HepG2 (cell line): ENCODE results near the gene RAB43. TPM values are rescaled to one million over a fixed set of nuclear protein-coding genes. Genes with fewer than 3 reads are reported as not detected.
A peak's percentile ranks its signal among the peaks of the same experiment; 100 is the strongest.

ENCODE experiments used
- GPN1 ChIP-seq: sonication (generic); formaldehyde crosslinking; IDR thresholded peaks from 2 replicates; pipeline ENCODE4 v1.5.1; 2020; ENCODE audit warnings: missing genetic modification reagents, borderline replicate concordance
- HNF4A ChIP-seq: sonication (generic); formaldehyde crosslinking; IDR thresholded peaks from 2 replicates; pipeline ENCODE4 v1.4.0; 2020; ENCODE audit warnings: missing genetic modification reagents
- MBNL3 ChIP-seq: fragments of 250-450 bp; sonication (Bioruptor Pico); conservative IDR thresholded peaks from 2 replicates; pipeline ENCODE4 v1.8.0; 2022; ENCODE audit warnings: mild to moderate bottlenecking, inconsistent platforms
- MLLT10 ChIP-seq: sonication (generic); formaldehyde crosslinking; IDR thresholded peaks from 2 replicates; pipeline ENCODE4 v1.4.0; 2020; ENCODE audit warnings: missing genetic modification reagents
- MXI1 ChIP-seq: IDR thresholded peaks from 3 replicates; pipeline ENCODE4 v1.6.1; 2012; ENCODE audit warnings: low read depth, low read length, inconsistent platforms, borderline replicate concordance
- NR2F1 ChIP-seq, 2 experiments: fragments of 450-650 bp in 1 of 2; formaldehyde crosslinking in 1 of 2; IDR thresholded peaks; 2 replicates each; pipeline versions ENCODE4 v1.5.0 to v1.6.1; 2016 to 2020; ENCODE audit warnings: mild to moderate bottlenecking in 1 of 2, missing compliant biosample characterization in 1 of 2, missing genetic modification reagents in 1 of 2, moderate library complexity in 1 of 2
- PAX8 ChIP-seq: sonication (generic); formaldehyde crosslinking; IDR thresholded peaks from 2 replicates; pipeline ENCODE4 v1.8.0; 2022; ENCODE audit warnings: mild to moderate bottlenecking, missing genetic modification reagents, borderline replicate concordance
- PPARG ChIP-seq: conservative IDR thresholded peaks from 2 replicates; pipeline ENCODE4 v1.6.1; 2016; ENCODE audit warnings: missing biosample characterization, missing genetic modification reagents
- SNAPC2 ChIP-seq: sonication (generic); formaldehyde crosslinking; IDR thresholded peaks from 2 replicates; pipeline ENCODE4 v1.8.1; 2022; ENCODE audit warnings: mild to moderate bottlenecking, missing genetic modification reagents
- ZNF383 ChIP-seq: sonication (generic); formaldehyde crosslinking; IDR thresholded peaks from 2 replicates; pipeline ENCODE4 v1.4.0; 2020; ENCODE audit warnings: missing genetic modification reagents, mild to moderate bottlenecking, borderline replicate concordance
- polyA plus RNA-seq, 8 experiments: library from polyadenylated mRNA; depleted of rRNA in 3 of 8; stranded (reverse) in 7 of 8; unstranded in 1 of 8; fragments of >200 nt; fragmentation: Illumina TruSeq in 4 of 8; extraction: Trizol in 4 of 8; gene quantifications; 2 replicates each; pipeline versions ENCODE4 v1.2.1 to v1.2.3, GENCODE V29; 2011 to 2016; ENCODE audit warnings: low read depth in 4 of 8, missing spikeins in 1 of 8, mixed read lengths in 1 of 8; ENCODE audit not compliant: insufficient read depth in 1 of 8
- total RNA-seq, 5 experiments: library from RNA; depleted of rRNA; stranded (reverse); fragments of >200 nt; fragmentation: Illumina TruSeq; extraction: Trizol; gene quantifications; 2 replicates each; pipeline ENCODE4 v1.2.3, GENCODE V29; 2016; ENCODE audit warnings: low read depth in 1 of 5
- TF ChIP-seq, protein P1 (sequence below): sonication (generic); formaldehyde crosslinking; IDR thresholded peaks from 2 replicates; pipeline ENCODE4 v1.8.0; 2022; ENCODE audit warnings: missing genetic modification reagents, mild to moderate bottlenecking, moderate library complexity, borderline replicate concordance
- TF ChIP-seq, protein P2 (sequence below): sonication (generic); formaldehyde crosslinking; IDR thresholded peaks from 2 replicates; pipeline ENCODE4 v1.4.0; 2020; ENCODE audit warnings: missing genetic modification reagents, borderline replicate concordance
- TF ChIP-seq, protein P3 (sequence below): sonication (generic); formaldehyde crosslinking; IDR thresholded peaks from 2 replicates; pipeline ENCODE4 v1.5.1; 2020; ENCODE audit warnings: missing genetic modification reagents, mild to moderate bottlenecking, borderline replicate concordance
- TF ChIP-seq, protein P4 (sequence below): sonication (generic); formaldehyde crosslinking; IDR thresholded peaks from 2 replicates; pipeline ENCODE4 v1.8.0; 2022; ENCODE audit warnings: missing genetic modification reagents, mild to moderate bottlenecking, inconsistent platforms, borderline replicate concordance
- TF ChIP-seq, protein P5 (sequence below): sonication (generic); formaldehyde crosslinking; IDR thresholded peaks from 2 replicates; pipeline ENCODE4 v1.4.0; 2020; ENCODE audit warnings: mild to moderate bottlenecking, missing genetic modification reagents

The RAB43 gene
- total and polyA plus RNA-seq, 2 of the 13 experiments (the other 11 are each of a cell fraction or from before 2014, with no cell fraction given), result 11.8 to 18.4 TPM

DNA sequence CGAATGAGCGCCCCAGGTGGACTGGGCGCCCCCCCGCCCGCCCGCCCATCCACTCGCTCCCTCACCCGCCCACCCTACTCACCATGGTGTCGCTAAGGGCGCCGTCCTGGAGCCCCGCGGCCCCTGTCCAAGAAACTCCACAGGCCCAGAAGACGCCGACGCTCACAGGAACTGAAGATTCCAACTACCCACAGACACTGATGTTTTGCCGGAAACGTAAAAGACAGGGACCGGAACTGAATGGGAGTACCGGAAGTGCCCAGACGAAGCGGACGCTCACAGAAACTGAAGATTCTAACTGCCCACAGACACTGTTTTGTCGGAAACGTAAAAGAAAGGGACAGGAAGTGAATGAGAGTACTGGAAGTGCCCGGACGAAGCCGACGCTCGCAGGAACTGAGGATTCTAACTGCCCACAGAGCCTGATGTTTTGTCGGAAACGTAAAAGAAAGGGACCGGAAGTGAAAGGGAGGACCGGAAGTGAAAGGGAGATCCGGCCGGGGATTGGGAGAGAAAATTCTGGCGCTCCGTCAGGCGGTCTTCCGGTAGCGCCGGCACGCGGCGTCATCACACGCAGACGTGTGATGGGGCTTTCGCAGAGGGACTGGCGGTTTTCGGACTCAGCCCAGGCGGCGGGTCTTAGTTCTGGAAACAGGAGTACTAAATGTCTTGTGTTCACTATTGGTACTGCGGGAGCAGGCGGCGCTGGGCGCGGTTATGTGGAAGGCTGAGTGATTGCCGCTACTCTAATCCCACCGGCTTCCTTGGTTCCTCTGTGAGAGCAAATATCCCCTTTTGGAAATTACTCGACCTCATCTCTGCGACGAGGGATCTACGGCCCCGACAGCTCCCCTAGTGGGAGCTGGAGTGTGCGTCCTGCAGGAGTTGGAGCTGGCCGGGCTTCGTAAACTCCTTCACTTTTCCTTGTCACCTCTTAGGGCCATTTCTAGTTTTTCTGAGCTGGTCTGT lies 39.6 kb upstream of the RAB43 start, which contains the start of gene ISY1 (continued):
- TF ChIP-seq, protein P1, sequence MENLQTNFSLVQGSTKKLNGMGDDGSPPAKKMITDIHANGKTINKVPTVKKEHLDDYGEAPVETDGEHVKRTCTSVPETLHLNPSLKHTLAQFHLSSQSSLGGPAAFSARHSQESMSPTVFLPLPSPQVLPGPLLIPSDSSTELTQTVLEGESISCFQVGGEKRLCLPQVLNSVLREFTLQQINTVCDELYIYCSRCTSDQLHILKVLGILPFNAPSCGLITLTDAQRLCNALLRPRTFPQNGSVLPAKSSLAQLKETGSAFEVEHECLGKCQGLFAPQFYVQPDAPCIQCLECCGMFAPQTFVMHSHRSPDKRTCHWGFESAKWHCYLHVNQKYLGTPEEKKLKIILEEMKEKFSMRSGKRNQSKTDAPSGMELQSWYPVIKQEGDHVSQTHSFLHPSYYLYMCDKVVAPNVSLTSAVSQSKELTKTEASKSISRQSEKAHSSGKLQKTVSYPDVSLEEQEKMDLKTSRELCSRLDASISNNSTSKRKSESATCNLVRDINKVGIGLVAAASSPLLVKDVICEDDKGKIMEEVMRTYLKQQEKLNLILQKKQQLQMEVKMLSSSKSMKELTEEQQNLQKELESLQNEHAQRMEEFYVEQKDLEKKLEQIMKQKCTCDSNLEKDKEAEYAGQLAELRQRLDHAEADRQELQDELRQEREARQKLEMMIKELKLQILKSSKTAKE (CRISPR knock-in tag), result 0 out of 2 replicates have a peak, but pooled peaks have one; percentile 26
- no peak for TF ChIP-seq ZNF383
- TF ChIP-seq, protein P2, sequence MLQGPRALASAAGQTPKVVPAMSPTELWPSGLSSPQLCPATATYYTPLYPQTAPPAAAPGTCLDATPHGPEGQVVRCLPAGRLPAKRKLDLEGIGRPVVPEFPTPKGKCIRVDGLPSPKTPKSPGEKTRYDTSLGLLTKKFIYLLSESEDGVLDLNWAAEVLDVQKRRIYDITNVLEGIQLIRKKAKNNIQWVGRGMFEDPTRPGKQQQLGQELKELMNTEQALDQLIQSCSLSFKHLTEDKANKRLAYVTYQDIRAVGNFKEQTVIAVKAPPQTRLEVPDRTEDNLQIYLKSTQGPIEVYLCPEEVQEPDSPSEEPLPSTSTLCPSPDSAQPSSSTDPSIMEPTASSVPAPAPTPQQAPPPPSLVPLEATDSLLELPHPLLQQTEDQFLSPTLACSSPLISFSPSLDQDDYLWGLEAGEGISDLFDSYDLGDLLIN (CRISPR knock-in tag), result no peak
- no peak for TF ChIP-seq NR2F1 (CRISPR knock-in tag; IDR thresholded peaks at IDR 0.05)
- peak; percentile 18; the same call in 1 of the 2 replicates for TF ChIP-seq HNF4A (CRISPR knock-in tag)
- no peak; the same call in 1 of the 2 replicates for TF ChIP-seq PAX8 (CRISPR knock-in tag)
- peak; percentile 84; the same call in 1 of the 2 replicates for TF ChIP-seq SNAPC2 (CRISPR knock-in tag)
- TF ChIP-seq, protein P3, sequence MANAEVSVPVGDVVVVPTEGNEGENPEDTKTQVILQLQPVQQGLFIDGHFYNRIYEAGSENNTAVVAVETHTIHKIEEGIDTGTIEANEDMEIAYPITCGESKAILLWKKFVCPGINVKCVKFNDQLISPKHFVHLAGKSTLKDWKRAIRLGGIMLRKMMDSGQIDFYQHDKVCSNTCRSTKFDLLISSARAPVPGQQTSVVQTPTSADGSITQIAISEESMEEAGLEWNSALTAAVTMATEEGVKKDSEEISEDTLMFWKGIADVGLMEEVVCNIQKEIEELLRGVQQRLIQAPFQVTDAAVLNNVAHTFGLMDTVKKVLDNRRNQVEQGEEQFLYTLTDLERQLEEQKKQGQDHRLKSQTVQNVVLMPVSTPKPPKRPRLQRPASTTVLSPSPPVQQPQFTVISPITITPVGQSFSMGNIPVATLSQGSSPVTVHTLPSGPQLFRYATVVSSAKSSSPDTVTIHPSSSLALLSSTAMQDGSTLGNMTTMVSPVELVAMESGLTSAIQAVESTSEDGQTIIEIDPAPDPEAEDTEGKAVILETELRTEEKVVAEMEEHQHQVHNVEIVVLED (CRISPR knock-in tag), result peak; percentile 93
- TF ChIP-seq, protein P4, sequence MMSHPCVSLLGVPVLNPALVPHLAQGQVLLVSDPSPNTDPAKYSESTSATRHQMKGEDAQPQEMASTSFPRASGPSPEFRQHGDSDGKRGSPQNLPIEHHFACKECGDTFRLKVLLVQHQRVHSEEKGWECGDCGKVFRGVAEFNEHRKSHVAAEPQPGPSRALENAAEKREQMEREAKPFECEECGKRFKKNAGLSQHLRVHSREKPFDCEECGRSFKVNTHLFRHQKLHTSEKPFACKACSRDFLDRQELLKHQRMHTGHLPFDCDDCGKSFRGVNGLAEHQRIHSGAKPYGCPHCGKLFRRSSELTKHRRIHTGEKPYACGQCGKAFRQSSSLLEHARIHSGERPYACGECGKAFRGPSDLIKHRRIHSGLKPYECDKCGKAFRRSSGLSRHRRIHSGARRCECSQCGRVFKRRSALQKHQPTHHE (CRISPR knock-in tag), result peak; percentile 91; the same call in 1 of the 2 replicates
- TF ChIP-seq GPN1, result no peak
- peak; percentile 82; the same call in 1 of the 3 replicates for TF ChIP-seq MXI1
- no peak for TF ChIP-seq MLLT10
- TF ChIP-seq, protein P5, sequence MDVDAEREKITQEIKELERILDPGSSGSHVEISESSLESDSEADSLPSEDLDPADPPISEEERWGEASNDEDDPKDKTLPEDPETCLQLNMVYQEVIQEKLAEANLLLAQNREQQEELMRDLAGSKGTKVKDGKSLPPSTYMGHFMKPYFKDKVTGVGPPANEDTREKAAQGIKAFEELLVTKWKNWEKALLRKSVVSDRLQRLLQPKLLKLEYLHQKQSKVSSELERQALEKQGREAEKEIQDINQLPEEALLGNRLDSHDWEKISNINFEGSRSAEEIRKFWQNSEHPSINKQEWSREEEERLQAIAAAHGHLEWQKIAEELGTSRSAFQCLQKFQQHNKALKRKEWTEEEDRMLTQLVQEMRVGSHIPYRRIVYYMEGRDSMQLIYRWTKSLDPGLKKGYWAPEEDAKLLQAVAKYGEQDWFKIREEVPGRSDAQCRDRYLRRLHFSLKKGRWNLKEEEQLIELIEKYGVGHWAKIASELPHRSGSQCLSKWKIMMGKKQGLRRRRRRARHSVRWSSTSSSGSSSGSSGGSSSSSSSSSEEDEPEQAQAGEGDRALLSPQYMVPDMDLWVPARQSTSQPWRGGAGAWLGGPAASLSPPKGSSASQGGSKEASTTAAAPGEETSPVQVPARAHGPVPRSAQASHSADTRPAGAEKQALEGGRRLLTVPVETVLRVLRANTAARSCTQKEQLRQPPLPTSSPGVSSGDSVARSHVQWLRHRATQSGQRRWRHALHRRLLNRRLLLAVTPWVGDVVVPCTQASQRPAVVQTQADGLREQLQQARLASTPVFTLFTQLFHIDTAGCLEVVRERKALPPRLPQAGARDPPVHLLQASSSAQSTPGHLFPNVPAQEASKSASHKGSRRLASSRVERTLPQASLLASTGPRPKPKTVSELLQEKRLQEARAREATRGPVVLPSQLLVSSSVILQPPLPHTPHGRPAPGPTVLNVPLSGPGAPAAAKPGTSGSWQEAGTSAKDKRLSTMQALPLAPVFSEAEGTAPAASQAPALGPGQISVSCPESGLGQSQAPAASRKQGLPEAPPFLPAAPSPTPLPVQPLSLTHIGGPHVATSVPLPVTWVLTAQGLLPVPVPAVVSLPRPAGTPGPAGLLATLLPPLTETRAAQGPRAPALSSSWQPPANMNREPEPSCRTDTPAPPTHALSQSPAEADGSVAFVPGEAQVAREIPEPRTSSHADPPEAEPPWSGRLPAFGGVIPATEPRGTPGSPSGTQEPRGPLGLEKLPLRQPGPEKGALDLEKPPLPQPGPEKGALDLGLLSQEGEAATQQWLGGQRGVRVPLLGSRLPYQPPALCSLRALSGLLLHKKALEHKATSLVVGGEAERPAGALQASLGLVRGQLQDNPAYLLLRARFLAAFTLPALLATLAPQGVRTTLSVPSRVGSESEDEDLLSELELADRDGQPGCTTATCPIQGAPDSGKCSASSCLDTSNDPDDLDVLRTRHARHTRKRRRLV, result 0 out of 2 replicates have a peak, but pooled peaks have one; percentile 62
- TF ChIP-seq PPARG (CRISPR knock-in tag), result no peak
- TF ChIP-seq MBNL3 (CRISPR knock-in tag), result no peak
